ENCODE results near the gene MKKS.

GRCh38 chr20:10468340-10468845, 34.4 kb upstream of the MKKS start:
- TF ChIP-seq USF2 (IDR thresholded peaks at IDR 0.05; ENCODE audit: borderline replicate concordance, low read depth, low read length) = no peak
- TF ChIP-seq, protein P1, sequence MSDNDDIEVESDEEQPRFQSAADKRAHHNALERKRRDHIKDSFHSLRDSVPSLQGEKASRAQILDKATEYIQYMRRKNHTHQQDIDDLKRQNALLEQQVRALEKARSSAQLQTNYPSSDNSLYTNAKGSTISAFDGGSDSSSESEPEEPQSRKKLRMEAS (IDR thresholded peaks at IDR 0.05; ENCODE audit: low read depth) = no peak
- TF ChIP-seq, protein P2, sequence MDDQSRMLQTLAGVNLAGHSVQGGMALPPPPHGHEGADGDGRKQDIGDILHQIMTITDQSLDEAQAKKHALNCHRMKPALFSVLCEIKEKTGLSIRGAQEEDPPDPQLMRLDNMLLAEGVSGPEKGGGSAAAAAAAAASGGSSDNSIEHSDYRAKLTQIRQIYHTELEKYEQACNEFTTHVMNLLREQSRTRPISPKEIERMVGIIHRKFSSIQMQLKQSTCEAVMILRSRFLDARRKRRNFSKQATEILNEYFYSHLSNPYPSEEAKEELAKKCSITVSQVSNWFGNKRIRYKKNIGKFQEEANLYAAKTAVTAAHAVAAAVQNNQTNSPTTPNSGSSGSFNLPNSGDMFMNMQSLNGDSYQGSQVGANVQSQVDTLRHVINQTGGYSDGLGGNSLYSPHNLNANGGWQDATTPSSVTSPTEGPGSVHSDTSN (IDR thresholded peaks at IDR 0.05) = no peak
- TF ChIP-seq, protein P3, sequence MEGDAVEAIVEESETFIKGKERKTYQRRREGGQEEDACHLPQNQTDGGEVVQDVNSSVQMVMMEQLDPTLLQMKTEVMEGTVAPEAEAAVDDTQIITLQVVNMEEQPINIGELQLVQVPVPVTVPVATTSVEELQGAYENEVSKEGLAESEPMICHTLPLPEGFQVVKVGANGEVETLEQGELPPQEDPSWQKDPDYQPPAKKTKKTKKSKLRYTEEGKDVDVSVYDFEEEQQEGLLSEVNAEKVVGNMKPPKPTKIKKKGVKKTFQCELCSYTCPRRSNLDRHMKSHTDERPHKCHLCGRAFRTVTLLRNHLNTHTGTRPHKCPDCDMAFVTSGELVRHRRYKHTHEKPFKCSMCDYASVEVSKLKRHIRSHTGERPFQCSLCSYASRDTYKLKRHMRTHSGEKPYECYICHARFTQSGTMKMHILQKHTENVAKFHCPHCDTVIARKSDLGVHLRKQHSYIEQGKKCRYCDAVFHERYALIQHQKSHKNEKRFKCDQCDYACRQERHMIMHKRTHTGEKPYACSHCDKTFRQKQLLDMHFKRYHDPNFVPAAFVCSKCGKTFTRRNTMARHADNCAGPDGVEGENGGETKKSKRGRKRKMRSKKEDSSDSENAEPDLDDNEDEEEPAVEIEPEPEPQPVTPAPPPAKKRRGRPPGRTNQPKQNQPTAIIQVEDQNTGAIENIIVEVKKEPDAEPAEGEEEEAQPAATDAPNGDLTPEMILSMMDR (IDR thresholded peaks at IDR 0.05) = no peak
- no peak for TF ChIP-seq FOXM1 (IDR thresholded peaks at IDR 0.05; ENCODE audit: low read depth)
- no peak for TF ChIP-seq EZH2phosphoT487 (IDR thresholded peaks at IDR 0.05; ENCODE audit: borderline replicate concordance, low read depth)
- no peak for TF ChIP-seq TCF12 (IDR thresholded peaks at IDR 0.05)
- TF ChIP-seq, protein P4, sequence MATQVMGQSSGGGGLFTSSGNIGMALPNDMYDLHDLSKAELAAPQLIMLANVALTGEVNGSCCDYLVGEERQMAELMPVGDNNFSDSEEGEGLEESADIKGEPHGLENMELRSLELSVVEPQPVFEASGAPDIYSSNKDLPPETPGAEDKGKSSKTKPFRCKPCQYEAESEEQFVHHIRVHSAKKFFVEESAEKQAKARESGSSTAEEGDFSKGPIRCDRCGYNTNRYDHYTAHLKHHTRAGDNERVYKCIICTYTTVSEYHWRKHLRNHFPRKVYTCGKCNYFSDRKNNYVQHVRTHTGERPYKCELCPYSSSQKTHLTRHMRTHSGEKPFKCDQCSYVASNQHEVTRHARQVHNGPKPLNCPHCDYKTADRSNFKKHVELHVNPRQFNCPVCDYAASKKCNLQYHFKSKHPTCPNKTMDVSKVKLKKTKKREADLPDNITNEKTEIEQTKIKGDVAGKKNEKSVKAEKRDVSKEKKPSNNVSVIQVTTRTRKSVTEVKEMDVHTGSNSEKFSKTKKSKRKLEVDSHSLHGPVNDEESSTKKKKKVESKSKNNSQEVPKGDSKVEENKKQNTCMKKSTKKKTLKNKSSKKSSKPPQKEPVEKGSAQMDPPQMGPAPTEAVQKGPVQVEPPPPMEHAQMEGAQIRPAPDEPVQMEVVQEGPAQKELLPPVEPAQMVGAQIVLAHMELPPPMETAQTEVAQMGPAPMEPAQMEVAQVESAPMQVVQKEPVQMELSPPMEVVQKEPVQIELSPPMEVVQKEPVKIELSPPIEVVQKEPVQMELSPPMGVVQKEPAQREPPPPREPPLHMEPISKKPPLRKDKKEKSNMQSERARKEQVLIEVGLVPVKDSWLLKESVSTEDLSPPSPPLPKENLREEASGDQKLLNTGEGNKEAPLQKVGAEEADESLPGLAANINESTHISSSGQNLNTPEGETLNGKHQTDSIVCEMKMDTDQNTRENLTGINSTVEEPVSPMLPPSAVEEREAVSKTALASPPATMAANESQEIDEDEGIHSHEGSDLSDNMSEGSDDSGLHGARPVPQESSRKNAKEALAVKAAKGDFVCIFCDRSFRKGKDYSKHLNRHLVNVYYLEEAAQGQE (IDR thresholded peaks at IDR 0.05; ENCODE audit: low read depth, low read length) = no peak
- no peak for TF ChIP-seq EP300 (IDR thresholded peaks at IDR 0.05; ENCODE audit: borderline replicate concordance in 1 of 2, low read depth in 1 of 2, low read length in 1 of 2)
- no peak for TF ChIP-seq TEAD4 (IDR thresholded peaks at IDR 0.05; ENCODE audit: borderline replicate concordance, insufficient read depth)
- TF ChIP-seq POLR2AphosphoS5 (IDR thresholded peaks at IDR 0.05; ENCODE audit: low read depth, low read length) = no peak
